ENCODE data around the gene REG1B.

The REG1B gene

DNA sequence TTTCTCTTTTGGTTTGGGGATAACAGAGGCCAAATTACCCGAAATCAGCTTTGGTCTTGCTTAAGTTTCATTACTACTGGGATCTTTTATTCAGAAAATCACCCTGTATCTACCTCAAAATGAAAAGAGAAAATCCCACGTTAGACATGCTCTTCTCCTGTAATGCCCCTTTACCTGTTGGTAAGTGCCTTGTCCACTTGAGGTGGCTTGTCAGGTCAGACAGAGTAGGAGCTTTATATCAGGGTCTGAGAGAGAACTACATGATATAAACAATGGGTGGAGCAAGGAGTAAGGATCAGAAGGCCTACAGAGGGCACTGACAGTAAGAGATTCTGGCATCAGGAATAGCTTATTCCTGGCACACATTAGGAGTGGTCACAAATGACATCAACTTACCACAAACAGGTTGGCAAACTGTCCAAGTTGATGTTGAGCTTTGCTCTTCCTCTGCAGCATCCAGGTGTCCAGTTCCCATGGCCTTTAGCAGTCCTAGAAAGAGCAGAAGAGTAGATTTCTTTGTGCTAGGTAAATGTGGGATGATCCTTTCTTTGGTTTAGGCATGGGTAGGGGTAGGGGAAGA is at the start of gene REG1B:
Gene REG1B (minus strand): TSS at position 209 of the 580 bp plus-strand sequence. CDS start 381 bp downstream, outside the sequence.
- no peak within 1 kb of the TSS for H3K9ac ChIP-seq (ENCODE audit: low read depth, low read length)
- H3K36me3 ChIP-seq (ENCODE audit: insufficient read depth, low read depth, low read length) = no peaks in the 10 kb centered on the region
- no peak within 1 kb of the TSS for H3K4me3 ChIP-seq (ENCODE audit: low read length)
- H3K27ac ChIP-seq (ENCODE audit: low read length) = no peak within 1 kb of the TSS
- H3K9me3 ChIP-seq (ENCODE audit: insufficient read depth, low read depth, low read length) = no peaks in the 10 kb centered on the region
- H3K4me1 ChIP-seq (ENCODE audit: insufficient read depth, low read length) = peaks cover 5% of the 10 kb centered on the region; the same call in 1 of the 2 replicates
- H3K27me3 ChIP-seq (ENCODE audit: insufficient read depth, low read length) = no peaks in the 10 kb centered on the region

DNA sequence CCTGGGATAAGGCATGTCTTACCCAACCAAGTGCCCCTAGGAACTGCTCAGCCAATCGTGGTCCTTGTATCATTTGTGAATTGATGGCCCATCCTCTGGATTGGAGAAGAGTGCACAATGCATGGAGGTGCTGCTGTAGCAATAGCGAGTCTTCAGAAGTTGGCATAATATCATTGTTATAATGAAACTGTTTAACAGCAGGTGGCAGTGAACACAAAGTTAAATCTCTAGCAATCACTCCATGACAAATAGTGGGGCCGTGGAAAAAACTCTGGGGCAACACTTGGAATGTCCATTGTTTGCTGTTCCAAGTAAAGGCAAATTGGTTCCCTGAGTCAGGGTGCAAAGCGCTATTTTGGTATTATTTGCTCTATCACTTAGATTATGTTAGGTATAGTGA is 43.9 kb upstream of the REG1B start:
- H3K27ac ChIP-seq (ENCODE audit: low read length) = no peak overlapping the region
- no peaks in the 10 kb centered on the region for H3K4me1 ChIP-seq (ENCODE audit: insufficient read depth, low read length)
- no peak overlapping the region for H3K4me3 ChIP-seq (ENCODE audit: low read length)
- no peaks in the 10 kb centered on the region for H3K27me3 ChIP-seq (ENCODE audit: insufficient read depth, low read length)
- no peaks in the 10 kb centered on the region for H3K36me3 ChIP-seq (ENCODE audit: insufficient read depth, low read depth, low read length)
- no peaks in the 10 kb centered on the region for H3K9me3 ChIP-seq (ENCODE audit: insufficient read depth, low read depth, low read length)
- H3K9ac ChIP-seq (ENCODE audit: low read depth, low read length) = no peak overlapping the region

DNA sequence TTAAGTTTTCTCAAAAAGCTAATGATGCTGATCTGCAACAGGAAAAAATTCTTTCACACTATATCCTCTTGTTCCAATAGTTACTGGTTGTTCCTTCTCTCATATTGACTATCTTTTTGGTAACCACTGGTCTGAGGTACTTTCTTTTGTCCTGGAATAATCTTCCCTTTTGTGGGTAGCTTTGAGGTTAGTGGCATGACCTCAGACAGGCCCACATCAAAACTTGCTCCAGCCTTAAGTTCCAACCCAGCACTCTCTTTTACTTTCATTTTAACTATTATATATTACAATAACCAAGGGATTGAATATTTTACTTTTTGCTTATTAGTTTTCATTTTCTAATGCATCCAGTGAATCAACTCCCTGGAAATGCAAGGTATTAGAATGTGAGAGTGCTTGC is 42.0 kb upstream of the REG1B start:
- Histone ChIP-seq H3K9ac (ENCODE audit: low read depth, low read length) (no peak overlapping the region), H3K27me3 (ENCODE audit: insufficient read depth, low read length) (no peaks in the 10 kb centered on the region), H3K36me3 (ENCODE audit: insufficient read depth, low read depth, low read length) (no peaks in the 10 kb centered on the region), H3K9me3 (ENCODE audit: insufficient read depth, low read depth, low read length) (no peaks in the 10 kb centered on the region), H3K4me1 (ENCODE audit: insufficient read depth, low read length) (no peaks in the 10 kb centered on the region), H3K27ac (ENCODE audit: low read length) (no peak overlapping the region), H3K4me3 (ENCODE audit: low read length) (no peak overlapping the region)

GRCh38 chr2:79129260-79129659 is 41.5 kb upstream of the REG1B start:
- Histone ChIP-seq H3K27me3 (ENCODE audit: insufficient read depth, low read length) (no peaks in the 10 kb centered on the region), H3K4me1 (ENCODE audit: insufficient read depth, low read length) (no peaks in the 10 kb centered on the region), H3K27ac (ENCODE audit: low read length) (no peak overlapping the region), H3K36me3 (ENCODE audit: insufficient read depth, low read depth, low read length) (no peaks in the 10 kb centered on the region), H3K4me3 (ENCODE audit: low read length) (no peak overlapping the region), H3K9ac (ENCODE audit: low read depth, low read length) (no peak overlapping the region), H3K9me3 (ENCODE audit: insufficient read depth, low read depth, low read length) (no peaks in the 10 kb centered on the region)

DNA sequence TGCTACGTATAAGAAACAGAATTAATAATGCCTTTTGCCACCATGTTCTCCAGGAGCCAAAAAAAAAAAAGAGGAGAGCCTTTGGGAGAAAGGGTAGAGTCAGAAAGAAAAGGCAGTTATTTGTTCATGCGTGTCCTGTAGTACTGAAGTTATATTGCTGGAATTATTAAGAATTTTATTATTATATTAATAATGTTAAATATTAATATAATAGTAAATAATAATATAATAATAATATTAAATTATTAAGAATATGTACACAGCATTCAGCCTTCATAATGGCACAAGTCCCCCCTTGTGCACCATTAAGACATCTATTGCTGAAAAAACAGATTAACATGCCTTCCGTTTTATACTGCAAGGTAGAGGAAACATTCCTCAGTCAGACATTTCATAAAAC is 40.6 kb upstream of the REG1B start:
- H3K27ac ChIP-seq (ENCODE audit: low read length) = no peak overlapping the region
- H3K36me3 ChIP-seq (ENCODE audit: insufficient read depth, low read depth, low read length) = no peaks in the 10 kb centered on the region

GRCh38 chr2:79125721-79125985 is 37.9 kb upstream of the REG1B start:
- Histone ChIP-seq H3K4me3 (ENCODE audit: low read length) (no peak overlapping the region), H3K36me3 (ENCODE audit: insufficient read depth, low read depth, low read length) (no peaks in the 10 kb centered on the region), H3K27me3 (ENCODE audit: insufficient read depth, low read length) (no peaks in the 10 kb centered on the region), H3K9me3 (ENCODE audit: insufficient read depth, low read depth, low read length) (no peaks in the 10 kb centered on the region), H3K4me1 (ENCODE audit: insufficient read depth, low read length) (no peaks in the 10 kb centered on the region), H3K9ac (ENCODE audit: low read depth, low read length) (no peak overlapping the region), H3K27ac (ENCODE audit: low read length) (no peak overlapping the region)

More for the DNA sequence above, 40.6 kb upstream of the REG1B start:
- H3K9me3 ChIP-seq (ENCODE audit: insufficient read depth, low read depth, low read length) = no peaks in the 10 kb centered on the region
- H3K27me3 ChIP-seq (ENCODE audit: insufficient read depth, low read length) = no peaks in the 10 kb centered on the region
- H3K4me3 ChIP-seq (ENCODE audit: low read length) = no peak overlapping the region
- no peak overlapping the region for H3K9ac ChIP-seq (ENCODE audit: low read depth, low read length)
- H3K4me1 ChIP-seq (ENCODE audit: insufficient read depth, low read length) = no peaks in the 10 kb centered on the region

GRCh38 chr2:79124907-79125720 is 37.3 kb upstream of the REG1B start:
- Histone ChIP-seq H3K9ac (ENCODE audit: low read depth, low read length) (no peak overlapping the region), H3K9me3 (ENCODE audit: insufficient read depth, low read depth, low read length) (no peaks in the 10 kb centered on the region), H3K36me3 (ENCODE audit: insufficient read depth, low read depth, low read length) (no peaks in the 10 kb centered on the region), H3K4me1 (ENCODE audit: insufficient read depth, low read length) (no peaks in the 10 kb centered on the region), H3K4me3 (ENCODE audit: low read length) (no peak overlapping the region), H3K27me3 (ENCODE audit: insufficient read depth, low read length) (no peaks in the 10 kb centered on the region), H3K27ac (ENCODE audit: low read length) (no peak overlapping the region)

DNA sequence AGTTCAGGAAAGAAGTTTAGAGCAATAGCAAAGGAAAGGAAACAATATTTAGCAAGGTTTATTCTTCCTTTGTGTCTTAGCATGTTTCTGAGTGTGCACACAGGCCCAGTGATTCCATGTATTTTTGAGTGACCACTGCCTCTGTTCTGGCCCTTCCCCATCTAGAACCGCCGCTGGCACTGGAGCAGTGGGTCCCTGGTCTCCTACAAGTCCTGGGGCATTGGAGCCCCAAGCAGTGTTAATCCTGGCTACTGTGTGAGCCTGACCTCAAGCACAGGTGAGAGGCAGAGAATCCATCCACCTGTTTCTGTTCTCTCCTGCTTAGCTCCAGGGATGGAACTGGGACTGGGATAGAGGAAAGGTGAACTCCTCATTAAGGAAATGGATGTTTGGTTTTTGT is 34.9 kb upstream of the REG1B start:
- no peaks in the 10 kb centered on the region for H3K36me3 ChIP-seq (ENCODE audit: insufficient read depth, low read depth, low read length)
- no peaks in the 10 kb centered on the region for H3K27me3 ChIP-seq (ENCODE audit: insufficient read depth, low read length)
- no peaks in the 10 kb centered on the region for H3K9me3 ChIP-seq (ENCODE audit: insufficient read depth, low read depth, low read length)
- H3K4me1 ChIP-seq (ENCODE audit: insufficient read depth, low read length) = no peaks in the 10 kb centered on the region
- no peak overlapping the region for H3K27ac ChIP-seq (ENCODE audit: low read length)
- no peak overlapping the region for H3K9ac ChIP-seq (ENCODE audit: low read depth, low read length)
- H3K4me3 ChIP-seq (ENCODE audit: low read length) = no peak overlapping the region

- Histone ChIP-seq H3K27ac (ENCODE audit: low read length) (no peak within 1 kb of the TSS), H3K9me3 (ENCODE audit: insufficient read depth, low read depth, low read length) (no peaks in the 10 kb centered on the region)
Observed at GRCh38 chr2:79120194-79120713, 32.5 kb upstream of the REG1B start, which contains the start of gene REG1A. Gene REG1A, plus strand, starts transcription at chr2:79120488. Its CDS starts 374 bp downstream, at chr2:79120862.

GRCh38 chr2:79116997-79117928 is 29.5 kb upstream of the REG1B start:
- Histone ChIP-seq H3K27me3 (ENCODE audit: insufficient read depth, low read length) (no peaks in the 10 kb centered on the region), H3K36me3 (ENCODE audit: insufficient read depth, low read depth, low read length) (no peaks in the 10 kb centered on the region), H3K27ac (ENCODE audit: low read length) (no peak overlapping the region), H3K4me3 (ENCODE audit: low read length) (no peak overlapping the region), H3K9ac (ENCODE audit: low read depth, low read length) (no peak overlapping the region), H3K9me3 (ENCODE audit: insufficient read depth, low read depth, low read length) (no peaks in the 10 kb centered on the region), H3K4me1 (ENCODE audit: insufficient read depth, low read length) (no peaks in the 10 kb centered on the region)

More at GRCh38 chr2:79120194-79120713, 32.5 kb upstream of the REG1B start, which contains the start of gene REG1A:
- no peak within 1 kb of the TSS for H3K4me3 ChIP-seq (ENCODE audit: low read length)
- no peaks in the 10 kb centered on the region for H3K36me3 ChIP-seq (ENCODE audit: insufficient read depth, low read depth, low read length)
- H3K4me1 ChIP-seq (ENCODE audit: insufficient read depth, low read length) = no peaks in the 10 kb centered on the region
- H3K27me3 ChIP-seq (ENCODE audit: insufficient read depth, low read length) = no peaks in the 10 kb centered on the region
- H3K9ac ChIP-seq (ENCODE audit: low read depth, low read length) = no peak within 1 kb of the TSS

- no peaks in the 10 kb centered on the region for H3K9me3 ChIP-seq (ENCODE audit: insufficient read depth, low read depth, low read length)
- H3K4me1 ChIP-seq (ENCODE audit: insufficient read depth, low read length) = no peaks in the 10 kb centered on the region
- no peaks in the 10 kb centered on the region for H3K36me3 ChIP-seq (ENCODE audit: insufficient read depth, low read depth, low read length)
- H3K4me3 ChIP-seq (ENCODE audit: low read length) = no peak overlapping the region
- no peak overlapping the region for H3K27ac ChIP-seq (ENCODE audit: low read length)
- no peaks in the 10 kb centered on the region for H3K27me3 ChIP-seq (ENCODE audit: insufficient read depth, low read length)
- no peak overlapping the region for H3K9ac ChIP-seq (ENCODE audit: low read depth, low read length)
Observed at GRCh38 chr2:79114797-79115494, 27.2 kb upstream of the REG1B start.
